Fibroblast of the conjunctiva (primary cell): ENCODE measurements around the gene LRRC7.

ENCODE experiments used
- DNase-seq: peaks from one replicate; pipeline ENCODE4 v3.0.0-alpha.2; 2010; ENCODE audit warnings: low read depth

LRRC7 gene

DNA sequence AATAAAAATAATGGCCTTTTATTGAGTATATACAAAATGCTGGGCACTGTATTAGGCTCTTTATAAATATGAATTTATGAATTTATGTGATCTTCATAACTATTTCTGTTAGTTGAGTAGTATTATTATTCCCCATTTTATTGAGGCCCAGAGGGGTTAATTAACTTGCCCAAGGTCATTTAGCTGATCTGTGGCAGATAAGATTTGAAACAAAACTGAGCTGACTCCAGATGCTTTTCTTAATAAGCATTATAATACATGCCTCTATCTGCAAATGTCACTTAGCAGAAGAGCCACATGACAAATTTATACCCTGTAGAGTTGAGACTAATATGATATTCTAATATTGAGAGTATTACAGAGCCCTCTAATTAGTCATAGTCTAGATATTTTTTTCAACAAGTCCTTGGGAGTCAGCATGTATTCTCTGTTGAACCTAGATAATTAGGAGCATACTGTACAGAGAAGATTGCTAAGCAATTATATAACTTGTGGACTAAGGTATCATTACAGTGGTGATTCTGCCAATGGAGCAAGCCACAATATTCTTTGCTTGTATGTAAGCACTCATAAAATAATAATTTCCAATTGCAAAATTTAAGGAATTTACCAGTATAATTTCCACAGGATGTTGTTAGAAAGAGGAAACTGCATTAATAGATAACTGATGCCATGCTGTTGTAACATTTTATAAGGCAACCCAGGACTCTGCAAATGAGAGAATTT lies 525.7 kb downstream of the LRRC7 start:
- no peak for DNase-seq

- no peak for DNase-seq
Observed at GRCh38 chr1:70101231-70101630, 533.5 kb downstream of the LRRC7 start.

DNA sequence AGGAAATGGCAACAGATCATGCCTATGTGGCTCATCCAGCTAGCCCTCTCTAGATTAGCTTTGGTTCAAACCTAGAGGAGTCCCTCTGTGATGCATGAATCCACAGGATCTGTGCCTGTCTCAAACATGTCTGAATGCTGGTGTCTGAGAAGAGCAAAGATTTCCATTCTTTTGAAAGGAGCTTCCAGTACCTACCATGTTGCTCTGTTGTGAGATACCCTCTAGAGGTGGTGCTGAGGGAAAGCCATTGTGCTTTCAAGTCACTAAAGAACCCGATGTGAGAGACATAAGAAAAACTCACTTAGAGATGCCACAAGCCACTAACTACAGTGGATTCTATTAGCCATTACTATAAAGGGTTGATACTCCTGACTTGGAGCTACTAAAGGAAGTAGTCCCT lies 534.1 kb downstream of the LRRC7 start:
- DNase-seq = no peak

DNA sequence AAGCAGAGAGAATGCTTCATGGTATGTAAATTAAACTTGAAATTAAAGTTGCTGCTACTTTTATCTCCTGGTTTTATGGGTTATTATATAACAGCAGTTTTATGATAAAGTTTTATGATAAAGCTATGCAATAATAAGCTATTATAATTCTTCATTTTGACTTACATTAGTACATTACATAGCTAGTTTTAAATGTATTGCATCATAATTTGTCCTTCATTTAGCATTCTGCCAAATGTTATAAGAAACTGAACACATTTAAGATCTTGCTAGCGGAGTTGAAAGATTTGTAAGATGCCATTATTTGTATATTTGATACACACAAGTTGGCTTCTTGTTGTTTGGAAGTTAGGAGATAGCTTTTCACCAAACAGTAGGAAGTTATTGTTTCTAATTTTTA lies 536.0 kb downstream of the LRRC7 start:
- DNase-seq = no peak

- DNase-seq = no peak
Observed at GRCh38 chr1:70109241-70109640, 541.5 kb downstream of the LRRC7 start.

GRCh38 chr1:70112838-70113237 lies 545.1 kb downstream of the LRRC7 start:
- DNase-seq = no peak

DNA sequence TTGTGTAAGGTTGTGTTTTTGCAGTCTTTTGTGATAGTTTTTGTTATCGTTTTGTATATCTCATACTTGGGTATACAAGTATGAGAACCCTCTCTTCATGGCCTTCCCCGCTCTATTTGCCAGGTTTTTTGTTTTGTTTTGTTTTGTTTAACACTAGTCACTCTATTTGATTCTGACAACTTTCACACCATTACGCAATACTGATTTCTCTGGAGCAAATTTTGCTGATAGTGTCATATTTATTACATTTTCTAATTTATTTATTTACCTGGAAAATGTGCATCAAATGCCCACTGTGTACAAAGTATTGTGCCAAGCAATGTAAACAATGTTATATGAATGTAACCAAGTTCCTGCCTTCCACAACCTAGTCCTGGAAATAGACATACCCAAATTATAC lies 547.6 kb downstream of the LRRC7 start:
- DNase-seq = no peak

DNA sequence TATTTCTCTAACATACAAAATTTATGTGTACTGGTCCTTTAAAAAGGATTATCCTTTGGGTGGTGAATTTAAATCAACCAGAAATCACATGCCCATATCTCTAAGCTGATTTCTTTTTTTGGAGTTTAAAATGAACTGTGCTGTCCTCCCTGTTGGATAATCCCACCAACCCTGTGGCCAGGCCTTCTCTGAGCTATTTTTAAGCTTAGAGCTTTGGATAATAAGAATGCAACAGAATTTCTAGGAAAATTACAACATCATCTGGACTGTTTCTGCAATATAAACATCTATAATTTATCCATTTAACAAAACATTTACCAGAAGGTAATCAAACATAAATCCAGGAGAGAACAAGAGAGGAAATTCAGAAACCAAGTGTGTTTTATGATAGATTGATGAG lies 549.3 kb downstream of the LRRC7 start:
- no peak for DNase-seq

DNA sequence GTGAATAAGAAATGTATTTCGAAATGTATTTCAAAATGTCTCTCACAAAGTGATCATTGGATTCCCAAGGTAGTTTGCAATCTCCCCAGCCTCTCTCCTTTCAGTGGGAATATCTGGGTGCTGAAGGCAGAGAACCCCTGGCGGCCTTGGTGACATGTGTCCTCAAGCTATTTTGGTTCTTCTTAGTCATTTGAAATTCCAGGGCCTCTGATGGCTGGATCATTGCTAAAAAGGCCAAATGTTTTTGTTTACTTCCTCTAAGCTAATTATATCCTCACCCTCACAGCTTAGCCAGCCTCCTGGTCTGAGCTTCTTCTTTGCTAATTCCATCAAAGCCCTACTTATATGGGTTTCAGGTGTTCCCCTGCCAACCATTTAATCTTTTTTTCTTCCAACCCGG lies 566.4 kb downstream of the LRRC7 start:
- DNase-seq = no peak

DNA sequence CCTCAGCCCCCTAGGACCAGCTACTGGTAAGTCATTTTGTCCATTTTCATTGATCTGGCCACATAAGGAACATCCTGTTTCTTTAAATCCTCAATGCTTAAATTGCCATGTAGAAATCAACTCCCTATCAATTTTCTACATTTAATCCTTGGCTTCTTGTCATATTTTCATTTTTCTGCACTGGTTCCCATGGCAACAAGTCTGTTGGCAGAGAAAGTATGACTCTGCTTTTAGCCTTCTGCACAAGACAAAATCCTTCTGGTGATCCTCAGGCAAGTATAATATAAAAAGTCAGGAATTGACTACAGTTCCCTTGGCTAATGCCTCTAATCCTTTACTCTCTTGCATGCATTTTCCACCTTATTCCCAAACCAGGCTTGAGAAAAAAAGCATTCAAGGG lies 572.6 kb downstream of the LRRC7 start:
- DNase-seq = peak; percentile 87

DNA sequence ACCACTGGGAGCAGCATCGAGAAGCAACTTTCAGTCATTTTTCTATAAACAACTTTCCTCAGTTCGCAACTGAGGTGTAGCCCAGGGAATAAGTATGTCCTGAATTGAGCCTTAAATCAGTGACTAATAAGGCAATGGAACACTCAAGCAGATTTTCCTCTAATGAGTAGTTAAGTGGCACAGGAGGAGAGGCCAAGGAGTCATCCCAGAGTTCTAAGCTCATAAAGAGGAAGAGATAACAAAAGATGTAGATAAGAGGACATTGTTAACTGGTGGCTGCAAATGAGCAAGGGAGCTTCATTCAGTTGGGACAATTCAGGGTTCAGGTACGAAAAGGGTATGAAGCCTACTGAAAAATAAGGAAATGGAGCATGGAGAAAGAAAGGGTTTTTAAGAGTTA lies 573.2 kb downstream of the LRRC7 start:
- no peak for DNase-seq

- peak; percentile 30 for DNase-seq
Observed at GRCh38 chr1:70142075-70142474, 574.4 kb downstream of the LRRC7 start.

DNA sequence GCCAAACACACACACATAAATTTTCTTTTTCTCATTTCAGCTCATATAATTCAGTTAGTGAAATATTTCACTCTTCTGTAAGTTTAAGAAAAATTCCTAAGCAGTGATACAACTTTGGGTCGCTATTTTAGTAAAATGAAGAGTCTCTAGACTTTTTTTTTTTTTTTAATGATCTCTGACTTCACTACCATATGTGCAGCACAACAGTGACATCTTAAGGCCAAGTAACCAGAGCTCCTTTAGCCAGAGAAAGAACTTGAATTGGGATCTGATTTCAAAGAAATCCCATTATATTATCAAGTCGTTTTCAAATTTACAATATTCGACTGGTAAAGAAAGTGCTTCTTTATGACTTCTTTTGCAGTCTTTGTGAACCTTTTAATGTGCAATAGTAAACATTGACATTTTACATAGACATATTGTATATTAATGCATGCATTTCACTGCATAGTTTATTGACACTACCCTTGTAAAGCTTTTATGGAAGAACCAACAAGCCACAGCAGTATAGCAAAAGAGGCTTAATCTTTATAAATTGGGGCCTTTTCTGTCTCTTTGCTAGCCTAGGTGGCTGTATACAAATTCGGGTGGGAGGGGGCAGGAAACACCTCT lies 575.4 kb downstream of the LRRC7 start:
- DNase-seq = peak; percentile 37

GRCh38 chr1:70146488-70146887 lies 578.8 kb downstream of the LRRC7 start:
- no peak for DNase-seq

DNA sequence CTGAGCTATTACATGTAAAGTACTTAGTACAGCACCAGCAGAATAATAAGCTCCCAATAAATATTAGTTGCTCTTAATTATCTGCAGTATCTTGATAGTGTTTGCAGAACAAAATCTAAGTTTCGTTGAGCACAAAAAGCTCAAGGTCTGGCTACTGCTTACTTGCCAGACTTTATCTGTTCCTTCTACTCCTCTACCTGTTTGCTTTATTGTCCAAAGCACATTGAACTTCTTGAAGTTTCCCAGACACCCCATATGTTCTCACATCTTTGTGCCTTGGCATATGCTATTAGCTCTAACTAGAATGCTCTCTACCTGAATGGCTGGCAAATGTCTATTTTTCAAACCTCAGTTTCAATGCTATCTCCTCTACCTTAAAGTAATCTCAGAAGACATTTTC lies 582.7 kb downstream of the LRRC7 start:
- no peak for DNase-seq

DNA sequence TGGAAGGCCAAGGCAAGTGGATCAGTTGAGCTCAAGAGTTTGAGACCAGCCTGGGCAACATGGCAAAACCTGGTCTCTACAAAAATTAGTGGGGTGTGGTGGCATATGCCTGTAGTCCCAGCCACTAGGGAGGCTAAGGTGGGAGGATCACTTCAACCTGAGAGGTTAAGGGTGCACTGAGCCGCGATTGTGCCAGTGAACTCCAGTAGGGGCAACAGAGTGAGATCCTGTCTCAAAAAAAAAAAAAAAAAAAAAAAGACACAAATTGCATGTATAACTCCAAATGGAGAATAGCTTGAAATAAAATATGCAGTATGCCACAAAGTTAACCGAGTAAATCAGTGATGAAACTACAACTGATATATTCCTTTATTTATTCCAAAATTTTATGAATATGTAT lies 586.0 kb downstream of the LRRC7 start:
- no peak for DNase-seq

- no peak for DNase-seq
Observed at GRCh38 chr1:70156529-70157120, 588.9 kb downstream of the LRRC7 start.

DNA sequence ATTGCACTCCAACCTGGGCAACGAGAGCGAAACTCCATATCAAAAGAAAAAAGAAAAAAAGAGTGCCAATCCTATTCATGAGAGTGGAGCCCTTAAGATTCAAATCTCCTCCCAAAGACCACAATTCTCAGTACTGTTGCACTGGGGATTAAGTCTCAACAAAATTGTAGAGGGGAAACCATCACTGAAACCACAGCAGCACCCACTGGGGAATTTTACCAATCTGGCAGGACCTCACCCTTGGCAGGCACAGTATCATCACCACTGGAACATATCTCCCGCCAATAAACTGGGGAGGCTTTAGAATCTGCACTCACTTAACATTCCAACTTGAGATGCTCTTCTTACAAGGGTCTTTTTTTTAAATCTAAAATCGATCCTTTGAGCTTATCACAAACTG lies 596.6 kb downstream of the LRRC7 start:
- no peak for DNase-seq

GRCh38 chr1:70168283-70168682 lies 600.6 kb downstream of the LRRC7 start:
- DNase-seq = no peak

DNA sequence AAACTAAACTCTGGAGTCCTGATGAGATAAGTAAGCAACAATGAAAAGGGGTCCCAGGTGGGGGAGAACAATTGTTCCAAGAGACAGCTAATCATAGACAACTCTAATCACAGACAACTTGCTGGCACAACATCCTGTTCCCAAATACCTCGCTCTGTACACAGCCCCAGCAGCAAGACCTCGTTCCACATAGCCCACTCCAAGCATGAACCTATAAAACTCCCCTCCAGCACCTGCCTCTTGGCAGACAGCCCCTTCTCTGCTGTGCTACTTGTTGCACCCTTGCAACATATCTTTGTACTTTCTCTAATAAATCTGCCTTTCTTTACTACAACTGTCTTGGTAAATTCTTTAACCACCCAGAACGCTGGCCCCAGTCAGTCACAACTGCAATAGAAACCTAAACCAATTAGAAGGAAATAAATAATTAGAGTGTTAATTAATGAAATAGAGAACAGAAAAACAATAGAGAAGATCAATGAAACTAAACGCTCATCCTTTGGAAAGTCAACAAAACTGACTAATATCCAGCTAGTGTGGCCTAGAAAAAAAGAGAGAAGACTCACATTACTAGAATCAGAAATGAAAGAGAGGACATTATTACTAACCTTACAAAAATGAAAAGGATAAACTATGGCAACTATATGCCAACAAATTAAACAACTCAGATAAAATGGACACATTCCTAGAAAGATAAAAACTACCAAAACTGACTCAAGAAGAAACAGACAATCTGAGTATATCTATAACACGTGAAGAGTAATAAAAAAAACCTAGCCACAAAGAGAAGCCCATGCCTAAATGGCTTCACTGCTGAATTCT lies 601.5 kb downstream of the LRRC7 start:
- DNase-seq = no peak

DNA sequence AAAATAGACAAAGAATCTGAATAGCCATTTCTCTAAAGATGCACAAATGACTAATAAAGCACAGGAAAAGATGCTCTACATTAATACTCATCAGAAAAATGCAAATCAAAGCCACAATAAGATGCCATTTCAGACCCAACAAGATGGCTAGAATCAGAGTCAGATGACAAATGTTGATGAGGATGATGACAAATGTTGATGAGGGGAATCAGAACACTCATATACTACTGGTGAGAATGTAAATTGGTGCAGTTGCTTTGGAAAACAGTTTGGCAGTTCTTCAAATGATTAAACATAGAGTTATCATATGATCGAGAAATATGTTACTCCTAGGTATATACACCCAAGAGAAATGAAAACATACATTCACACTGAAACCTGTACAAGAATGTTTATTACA lies 603.8 kb downstream of the LRRC7 start:
- DNase-seq = no peak
